Endodermal cell (in vitro differentiated cells): Measurements from ENCODE around the gene NOL8. TPM values are rescaled to one million over a fixed set of nuclear protein-coding genes. Genes with fewer than 3 reads are reported as not detected.

Source experiments
- DNase-seq: peaks from one replicate; pipeline ENCODE4 v3.0.0-alpha.2; 2017
- H3K27ac ChIP-seq: 2 replicates; pipeline ENCODE4 v1.5.1; 2013; ENCODE audit warnings: mild to moderate bottlenecking, low read depth, low read length, moderate library complexity
- H3K27me3 ChIP-seq: 2 replicates; pipeline ENCODE4 v1.6.1; 2013; ENCODE audit warnings: mild to moderate bottlenecking, low read length, moderate library complexity; ENCODE audit not compliant: insufficient read depth, control insufficient read depth, poor library complexity, severe bottlenecking
- H3K36me3 ChIP-seq: 2 replicates; pipeline ENCODE4 v1.7.0; 2013; ENCODE audit warnings: mild to moderate bottlenecking, low read length, moderate library complexity; ENCODE audit not compliant: control insufficient read depth, insufficient read depth
- H3K4me1 ChIP-seq: one replicate; pipeline ENCODE4 v1.7.0; 2013; ENCODE audit warnings: low read length; ENCODE audit not compliant: control insufficient read depth, insufficient read depth
- H3K4me3 ChIP-seq: 2 replicates; pipeline ENCODE4 v1.5.1; 2013; ENCODE audit warnings: mild to moderate bottlenecking, low read length, moderate library complexity
- H3K9ac ChIP-seq: 2 replicates; pipeline ENCODE4 v1.6.1; 2013; ENCODE audit warnings: mild to moderate bottlenecking, low read length, moderate library complexity; ENCODE audit not compliant: poor library complexity, severe bottlenecking; ENCODE audit errors: extremely low read depth
- H3K9me3 ChIP-seq: 2 replicates; pipeline ENCODE4 v1.6.1; 2013; ENCODE audit warnings: mild to moderate bottlenecking, low read length, moderate library complexity; ENCODE audit not compliant: control insufficient read depth
- H3K27ac Mint-ChIP-seq: 2 replicates; pipeline ENCODE4 v1.8.0; 2020; ENCODE audit warnings: mixed read lengths
- H3K27me3 Mint-ChIP-seq: 2 replicates; pipeline ENCODE4 v1.8.0; 2021; ENCODE audit warnings: mild to moderate bottlenecking, mixed read lengths; ENCODE audit not compliant: insufficient read depth
- H3K36me3 Mint-ChIP-seq: 2 replicates; pipeline ENCODE4 v1.8.0; 2020; ENCODE audit warnings: low read depth, mixed read lengths
- H3K4me1 Mint-ChIP-seq: 2 replicates; pipeline ENCODE4 v1.8.0; 2020; ENCODE audit warnings: mixed read lengths
- H3K4me3 Mint-ChIP-seq: 2 replicates; pipeline ENCODE4 v1.8.0; 2020; ENCODE audit warnings: mild to moderate bottlenecking, moderate library complexity, mixed read lengths
- H3K9me3 Mint-ChIP-seq: 2 replicates; pipeline ENCODE4 v1.8.0; 2020; ENCODE audit warnings: mild to moderate bottlenecking, mixed read lengths
- WGBS, 2 experiments: methylation state at CpG; one replicate each; pipeline versions ENCODE4 v1.1.5 to v1.1.7; 2013; ENCODE audit warnings: missing lambda C conversion rate in 2 of 2, mixed read lengths in 1 of 2; ENCODE audit not compliant: insufficient coverage in 1 of 2, insufficient read length in 1 of 2; 5-methylcytosine and 5-hydroxymethylcytosine counted together
- total RNA-seq, 2 donors: library from RNA; stranded (reverse); fragmentation: NEBNext Ultra II Directional in 1 of 2; extraction: Animal tissue kit (Norgen Biotek cat#: 25700) in 1 of 2; gene quantifications; 2 replicates in 1 of 2; 3 replicates in 1 of 2; pipeline ENCODE4 v1.2.1, GENCODE V29; 2021
- TF ChIP-seq, protein P1 (sequence below): fragments of 200-600 bp; sonication (generic); conservative IDR thresholded peaks from 2 replicates; pipeline ENCODE4 v1.5.0; 2021; ENCODE audit warnings: antibody characterized with exemption, mild to moderate bottlenecking

The NOL8 gene
- total RNA-seq, 2 donors from 2014 or later: 30.0 to 31.7 TPM

DNA sequence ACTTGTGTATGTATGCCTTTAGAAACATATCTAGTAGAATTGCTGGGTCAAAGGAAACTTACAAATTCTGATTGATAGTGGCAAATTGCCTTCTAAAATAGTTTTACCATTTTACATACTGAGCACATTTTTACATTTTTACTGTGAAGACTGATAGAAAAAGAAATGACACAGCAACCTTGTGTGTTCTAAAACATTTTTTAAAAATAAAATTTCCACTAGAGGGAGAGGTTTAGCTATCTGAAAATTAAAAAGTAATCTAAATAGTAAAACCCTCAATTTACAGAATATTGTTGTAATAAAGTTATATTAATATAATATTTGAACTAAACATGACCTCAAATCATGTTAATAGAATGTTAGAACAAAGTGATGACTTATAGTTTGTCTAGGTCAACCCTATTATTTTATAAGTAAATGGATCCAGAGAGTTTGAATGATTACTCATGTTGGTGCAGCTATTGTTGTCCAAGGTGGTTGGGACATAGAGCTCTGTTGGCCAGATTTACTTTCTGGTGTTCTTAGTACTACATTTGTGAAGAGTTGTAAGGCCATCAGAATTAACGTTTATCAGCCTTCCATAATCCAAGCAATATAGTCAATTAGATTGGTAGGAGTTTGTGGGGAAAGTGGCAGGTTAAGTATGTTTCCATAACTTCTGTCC, 17.8 kb upstream of the NOL8 start:
- Mint-ChIP-seq H3K36me3 (peaks cover 37% of the 10 kb centered on the region), H3K4me1 (no peaks in the 10 kb centered on the region), H3K27me3 (no peaks in the 10 kb centered on the region), H3K9me3 (peaks cover 20% of the 10 kb centered on the region), H3K4me3 (no peak overlapping the region), H3K27ac (no peak overlapping the region)
- DNase-seq: no peak
- H3K36me3 ChIP-seq: peaks cover 9% of the 10 kb centered on the region
- no peak overlapping the region for H3K4me3 ChIP-seq
- TF ChIP-seq, protein P1, sequence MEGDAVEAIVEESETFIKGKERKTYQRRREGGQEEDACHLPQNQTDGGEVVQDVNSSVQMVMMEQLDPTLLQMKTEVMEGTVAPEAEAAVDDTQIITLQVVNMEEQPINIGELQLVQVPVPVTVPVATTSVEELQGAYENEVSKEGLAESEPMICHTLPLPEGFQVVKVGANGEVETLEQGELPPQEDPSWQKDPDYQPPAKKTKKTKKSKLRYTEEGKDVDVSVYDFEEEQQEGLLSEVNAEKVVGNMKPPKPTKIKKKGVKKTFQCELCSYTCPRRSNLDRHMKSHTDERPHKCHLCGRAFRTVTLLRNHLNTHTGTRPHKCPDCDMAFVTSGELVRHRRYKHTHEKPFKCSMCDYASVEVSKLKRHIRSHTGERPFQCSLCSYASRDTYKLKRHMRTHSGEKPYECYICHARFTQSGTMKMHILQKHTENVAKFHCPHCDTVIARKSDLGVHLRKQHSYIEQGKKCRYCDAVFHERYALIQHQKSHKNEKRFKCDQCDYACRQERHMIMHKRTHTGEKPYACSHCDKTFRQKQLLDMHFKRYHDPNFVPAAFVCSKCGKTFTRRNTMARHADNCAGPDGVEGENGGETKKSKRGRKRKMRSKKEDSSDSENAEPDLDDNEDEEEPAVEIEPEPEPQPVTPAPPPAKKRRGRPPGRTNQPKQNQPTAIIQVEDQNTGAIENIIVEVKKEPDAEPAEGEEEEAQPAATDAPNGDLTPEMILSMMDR: no peak
- H3K27me3 ChIP-seq: no peaks in the 10 kb centered on the region
- 100% methylated on average over 1 of the region's 1 CpG; no CpG with 5 or more reads in 1 of the 2 experiments for WGBS, 2 experiments
- H3K4me1 ChIP-seq: no peaks in the 10 kb centered on the region
- H3K9me3 ChIP-seq: peaks cover 12% of the 10 kb centered on the region
- no peak overlapping the region for H3K27ac ChIP-seq
- H3K9ac ChIP-seq: no peak overlapping the region

DNA sequence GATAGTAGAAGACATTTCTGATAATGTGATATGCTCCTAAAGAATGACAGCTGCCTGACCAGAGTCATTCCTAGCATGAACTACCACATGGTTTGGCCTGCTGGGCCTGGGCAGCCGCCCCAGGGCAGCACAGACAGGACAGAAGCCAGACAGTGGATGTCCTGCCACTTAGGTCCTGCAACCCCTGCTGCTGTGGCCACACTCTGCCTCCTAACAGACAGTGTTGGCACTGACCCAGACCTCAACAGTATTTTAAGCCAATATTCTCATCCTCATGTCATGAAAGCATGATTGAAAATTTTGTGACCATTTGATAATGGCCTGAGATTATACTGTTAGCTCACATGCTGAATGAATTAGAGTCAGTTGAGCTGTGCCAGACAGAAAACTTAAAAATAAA, 16.4 kb upstream of the NOL8 start:
- Mint-ChIP-seq H3K9me3 (peaks cover 20% of the 10 kb centered on the region), H3K36me3 (peaks cover 42% of the 10 kb centered on the region), H3K27me3 (no peaks in the 10 kb centered on the region), H3K4me1 (no peaks in the 10 kb centered on the region), H3K27ac (no peak overlapping the region), H3K4me3 (no peak overlapping the region)
- Histone ChIP-seq H3K27me3 (no peaks in the 10 kb centered on the region), H3K9me3 (peaks cover 12% of the 10 kb centered on the region), H3K9ac (no peak overlapping the region), H3K27ac (no peak overlapping the region), H3K4me1 (no peaks in the 10 kb centered on the region), H3K36me3 (peaks cover 9% of the 10 kb centered on the region), H3K4me3 (no peak overlapping the region)
- WGBS, 2 experiments: 92% methylated on average over 1 of the region's 1 CpG; no CpG with 5 or more reads in 1 of the 2 experiments
- TF ChIP-seq, protein P1: no peak
- DNase-seq: no peak

DNA sequence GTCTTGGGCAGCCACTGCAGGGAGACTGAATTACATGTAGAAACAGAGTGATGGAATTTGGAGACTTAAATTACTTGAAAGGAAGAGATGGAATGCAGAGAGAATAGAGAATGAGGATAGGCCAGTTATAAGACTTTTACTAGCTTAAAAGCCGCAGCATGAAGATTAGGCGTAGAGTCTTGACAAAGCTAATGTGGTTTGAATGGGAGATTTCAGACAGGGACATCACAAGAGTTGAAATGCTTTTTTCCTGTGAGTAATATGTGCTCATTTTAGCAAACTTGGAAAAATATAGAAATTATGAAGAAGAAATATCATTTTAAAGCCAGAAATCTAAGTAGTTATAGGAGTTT, 8.1 kb upstream of the NOL8 start:
- H3K27ac Mint-ChIP-seq: no peak overlapping the region
- no peak for DNase-seq
- no peak overlapping the region for H3K4me3 Mint-ChIP-seq
- TF ChIP-seq, protein P1: no peak
- no peaks in the 10 kb centered on the region for H3K4me1 ChIP-seq
- H3K9me3 Mint-ChIP-seq: no peaks in the 10 kb centered on the region
- peaks cover 5% of the 10 kb centered on the region for H3K36me3 Mint-ChIP-seq
- no peaks in the 10 kb centered on the region for H3K36me3 ChIP-seq
- H3K9ac ChIP-seq: no peak overlapping the region
- no peaks in the 10 kb centered on the region for H3K27me3 ChIP-seq
- WGBS, 2 experiments: 92 to 95% methylated on average over 2 of the region's 2 CpGs
- H3K27ac ChIP-seq: no peak overlapping the region
- H3K4me1 Mint-ChIP-seq: no peaks in the 10 kb centered on the region
- H3K27me3 Mint-ChIP-seq: no peaks in the 10 kb centered on the region
- no peak overlapping the region for H3K4me3 ChIP-seq
- H3K9me3 ChIP-seq: no peaks in the 10 kb centered on the region
